Peyer's patch (tissue), 4 donors: ENCODE measurements around the gene SPRN. TPM values are rescaled to one million over a fixed set of nuclear protein-coding genes. Genes with fewer than 3 reads are reported as not detected.
"Not testable (repeated sequence)": the region's sequence is repeated elsewhere in the genome, so short reads cannot be mapped to it uniquely, and the experiment has no call there.

Experiments
- DNase-seq, 3 donors: peaks; one replicate each; pipeline ENCODE4 v3.0.0-alpha.2; 2017 to 2019
- H3K27ac ChIP-seq, 4 donors: fragments of 200-600 bp; sonication (generic); one replicate each; pipeline ENCODE4 v1.5.1; 2016 to 2019
- H3K27me3 ChIP-seq, 2 donors: fragments of 200-600 bp; sonication (generic); one replicate each; pipeline ENCODE4 v1.5.1; 2019
- H3K36me3 ChIP-seq, 3 donors: fragments of 200-600 bp; sonication (generic); one replicate each; pipeline ENCODE4 v1.5.1; 2016 to 2019
- H3K4me1 ChIP-seq, 4 donors: fragments of 200-600 bp; sonication (generic); one replicate each; pipeline ENCODE4 v1.5.1; 2016 to 2019
- H3K4me3 ChIP-seq, 4 donors: fragments of 200-600 bp; sonication (generic); 1 replicate in 3 of 4; 2 replicates in 1 of 4; pipeline ENCODE4 v1.5.1; 2016 to 2019; ENCODE audit warnings: mild to moderate bottlenecking in 1 of 4
- H3K9me3 ChIP-seq, 4 donors: fragments of 200-600 bp; sonication (generic); one replicate each; pipeline ENCODE4 v1.5.1; 2016 to 2019; ENCODE audit warnings: mild to moderate bottlenecking in 1 of 4
- CTCF ChIP-seq, 6 experiments: fragments of 450-650 bp in 4 of 6; fragments of 200-600 bp in 2 of 6; sonication (generic) in 1 of 6; IDR thresholded peaks; one replicate each; pipeline ENCODE4 v1.5.1; 2017 to 2019; ENCODE audit warnings: antibody characterized with exemption in 6 of 6, mild to moderate bottlenecking in 3 of 6, moderate library complexity in 1 of 6
- POLR2A ChIP-seq, 2 donors: fragments of 450-650 bp; IDR thresholded peaks; one replicate each; pipeline ENCODE4 v1.5.1; 2017; ENCODE audit warnings: antibody characterized with exemption in 2 of 2, mild to moderate bottlenecking in 2 of 2, moderate library complexity in 2 of 2
- total RNA-seq, 4 donors: library from RNA; depleted of rRNA; stranded (reverse); fragments of >200 nt; gene quantifications; one replicate each; pipeline ENCODE4 v1.1.0, GENCODE V29; 2016

Gene SPRN
- total RNA-seq, 4 donors from 2014 or later: 0.47 TPM; not detected in 3

- peaks cover 0 to 38% (median 8%) of the 10 kb centered on the region in 4 donors for H3K4me1 ChIP-seq
- H3K4me3 ChIP-seq: peak overlapping the region; percentile 79 to 100 (median 94)
- peak overlapping the region; percentile 80 to 99 (median 94) for H3K27ac ChIP-seq
- no peaks in the 10 kb centered on the region for H3K27me3 ChIP-seq
- no peak for TF ChIP-seq CTCF (IDR thresholded peaks at IDR 0.05)
- TF ChIP-seq POLR2A (IDR thresholded peaks at IDR 0.05): no peak
- no peaks in the 10 kb centered on the region for H3K36me3 ChIP-seq
- no peaks in the 10 kb centered on the region for H3K9me3 ChIP-seq
- DNase-seq: no peak
Measured at GRCh38 chr10:133377818-133378250, 46.6 kb downstream of the SPRN start.

GRCh38 chr10:133377025-133377817, 47.2 kb downstream of the SPRN start:
- H3K36me3 ChIP-seq: no peaks in the 10 kb centered on the region
- H3K4me1 ChIP-seq: peaks cover 0 to 41% (median 13%) of the 10 kb centered on the region in 4 donors
- H3K27ac ChIP-seq: peak overlapping the region in 3 of 4 donors; percentile 80 to 99 (median 99)
- no peaks in the 10 kb centered on the region for H3K27me3 ChIP-seq
- TF ChIP-seq CTCF (IDR thresholded peaks at IDR 0.05) (no peak), POLR2A (IDR thresholded peaks at IDR 0.05) (no peak)
- H3K9me3 ChIP-seq: no peaks in the 10 kb centered on the region
- H3K4me3 ChIP-seq: peak overlapping the region in 1 of 4 donors; percentile 100
- DNase-seq: peak in 1 of 3 donors; percentile 48

GRCh38 chr10:133376183-133376582, 48.2 kb downstream of the SPRN start:
- H3K27me3 ChIP-seq, DNase-seq, H3K36me3 ChIP-seq, H3K9me3 ChIP-seq, H3K27ac ChIP-seq, H3K4me3 ChIP-seq: not testable (repeated sequence)
- peaks cover 0 to 47% (median 13%) of the 10 kb centered on the region in 4 donors for H3K4me1 ChIP-seq

- TF ChIP-seq POLR2A (IDR thresholded peaks at IDR 0.05): no peak
- no peak for TF ChIP-seq CTCF (IDR thresholded peaks at IDR 0.05)
- peaks cover 0 to 7% (median 0%) of the 10 kb centered on the region in 3 donors for H3K36me3 ChIP-seq
- H3K9me3 ChIP-seq: no peaks in the 10 kb centered on the region
- DNase-seq: no peak
- no peak overlapping the region for H3K27ac ChIP-seq
- H3K4me3 ChIP-seq: no peak overlapping the region
- peaks cover 0 to 40% (median 13%) of the 10 kb centered on the region in 4 donors for H3K4me1 ChIP-seq
- H3K27me3 ChIP-seq: no peaks in the 10 kb centered on the region
Measured at GRCh38 chr10:133375357-133376115, 48.9 kb downstream of the SPRN start.

- H3K4me3 ChIP-seq: peak within 1 kb of the TSS; percentile 85 to 99 (median 90)
- no peaks in the 10 kb centered on the region for H3K9me3 ChIP-seq
- peaks cover 0 to 29% (median 10%) of the 10 kb centered on the region in 4 donors for H3K4me1 ChIP-seq
- peak; percentile 95 to 98 (median 97) for DNase-seq
- no peak for TF ChIP-seq CTCF (IDR thresholded peaks at IDR 0.05)
- peak; percentile 77 to 78 for TF ChIP-seq POLR2A (IDR thresholded peaks at IDR 0.05)
- H3K36me3 ChIP-seq: peaks cover 0 to 28% (median 0%) of the 10 kb centered on the region in 3 donors
- no peaks in the 10 kb centered on the region for H3K27me3 ChIP-seq
- peak within 1 kb of the TSS; percentile 87 to 99 (median 92) for H3K27ac ChIP-seq
Measured at GRCh38 chr10:133373174-133374090, 51.0 kb downstream of the SPRN start, which contains the start of gene ECHS1. Gene ECHS1, minus strand, starts transcription at chr10:133373354. Its CDS starts 21 bp downstream, at chr10:133373333.
